ENCODE measurements around the gene DOCK1.

The DOCK1 gene

DNA sequence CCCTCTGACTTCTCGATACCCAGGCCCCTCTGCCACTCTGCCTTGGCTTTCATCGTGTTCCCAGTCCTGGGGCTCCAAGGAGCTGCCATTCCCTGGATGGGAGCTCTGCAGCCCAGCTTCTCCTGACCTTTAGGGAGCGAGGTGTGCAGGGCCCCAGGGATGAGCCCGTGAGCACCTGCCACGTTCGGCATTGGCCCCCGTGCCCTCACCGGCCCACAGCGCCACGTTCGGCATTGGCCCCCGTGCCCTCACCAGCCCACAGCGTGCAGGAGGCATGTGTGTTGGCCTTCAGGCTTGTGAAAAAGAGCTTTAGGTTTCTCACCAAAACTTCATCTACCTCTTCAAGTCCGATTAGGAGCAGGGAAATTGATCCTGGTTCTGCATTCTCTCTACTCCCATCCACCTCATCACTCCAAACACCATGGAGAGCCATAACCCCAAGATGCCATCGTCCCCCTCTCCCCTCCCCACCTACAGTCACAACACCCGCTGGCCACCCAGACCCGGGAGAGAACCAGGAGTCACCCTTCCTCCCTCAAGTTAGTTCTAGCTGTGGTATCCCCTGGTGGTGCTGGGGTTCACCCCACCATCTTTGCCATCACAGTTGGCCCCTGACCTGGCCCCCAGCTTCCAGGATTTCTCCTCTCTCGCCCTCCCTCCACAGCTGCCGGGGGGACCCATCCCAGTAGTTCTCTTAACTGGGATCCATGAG lies 524.5 kb downstream of the DOCK1 start:
- Histone ChIP-seq H3K4me2 (ENCODE audit: low read length) (no peak overlapping the region), H3K9ac (ENCODE audit: low read depth, low read length) (no peak overlapping the region), H3K27me3 (ENCODE audit: control insufficient read depth, insufficient read depth, low read length) (no peaks in the 10 kb centered on the region), H3K4me3 (ENCODE audit: low read length) (no peak overlapping the region), H3K36me3 (ENCODE audit: insufficient read depth, low read length) (peaks cover 19% of the 10 kb centered on the region), H3K9me3 (replicated peaks; ENCODE audit: low read length) (no peaks in the 10 kb centered on the region), H3K4me1 (ENCODE audit: control insufficient read depth, insufficient read depth, low read length) (peaks cover 4% of the 10 kb centered on the region)

DNA sequence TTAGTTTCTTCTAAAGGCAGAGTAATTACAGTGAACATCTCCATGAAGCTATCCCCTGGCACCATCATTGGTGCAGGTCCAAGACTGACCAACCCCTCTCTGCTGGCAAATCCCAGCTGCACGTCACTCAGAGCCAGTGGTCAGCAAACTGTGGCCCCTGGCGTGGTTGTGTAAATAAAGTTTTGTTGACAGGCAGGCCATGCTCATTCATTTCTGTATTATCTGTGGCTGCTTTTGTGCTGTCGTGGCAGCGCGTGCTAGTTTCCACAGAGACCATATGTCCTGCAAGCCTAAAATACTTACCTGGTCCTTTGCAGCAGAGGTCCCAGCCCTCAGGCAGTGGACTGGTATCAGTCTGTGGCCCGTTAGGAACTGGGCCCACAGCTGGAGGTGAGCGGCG lies 526.3 kb downstream of the DOCK1 start:
- Histone ChIP-seq H3K4me1 (ENCODE audit: control insufficient read depth, insufficient read depth, low read length) (no peaks in the 10 kb centered on the region), H3K36me3 (ENCODE audit: insufficient read depth, low read length) (peaks cover 10% of the 10 kb centered on the region), H3K9ac (ENCODE audit: low read depth, low read length) (no peak overlapping the region), H3K27me3 (ENCODE audit: control insufficient read depth, insufficient read depth, low read length) (no peaks in the 10 kb centered on the region), H3K4me2 (ENCODE audit: low read length) (no peak overlapping the region), H3K9me3 (replicated peaks; ENCODE audit: low read length) (no peaks in the 10 kb centered on the region), H3K4me3 (ENCODE audit: low read length) (no peak overlapping the region)

DNA sequence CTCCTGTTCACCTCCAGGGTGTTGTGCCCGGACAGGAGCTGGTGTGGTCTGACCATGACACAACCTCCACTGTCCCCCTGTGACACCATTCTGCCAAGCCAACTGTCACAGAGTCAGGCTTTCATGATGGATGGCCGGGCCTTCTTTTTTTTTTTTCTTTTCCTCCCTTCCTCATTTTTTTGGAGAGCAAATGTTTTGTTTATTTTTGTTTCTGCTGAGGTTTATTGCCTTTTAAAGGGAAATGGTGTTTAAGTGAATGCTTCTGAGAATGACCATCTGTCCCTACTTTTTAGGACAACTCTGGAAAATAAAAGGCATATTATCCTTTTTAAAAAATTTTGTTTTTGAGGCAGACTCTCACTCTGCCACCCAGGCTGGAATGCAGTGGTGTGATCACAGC lies 528.8 kb downstream of the DOCK1 start:
- H3K36me3 ChIP-seq (ENCODE audit: insufficient read depth, low read length), result no peaks in the 10 kb centered on the region
- no peak overlapping the region for H3K4me2 ChIP-seq (ENCODE audit: low read length)
- no peaks in the 10 kb centered on the region for H3K4me1 ChIP-seq (ENCODE audit: control insufficient read depth, insufficient read depth, low read length)
- no peaks in the 10 kb centered on the region for H3K9me3 ChIP-seq (replicated peaks; ENCODE audit: low read length)
- H3K4me3 ChIP-seq (ENCODE audit: low read length), result no peak overlapping the region
- no peaks in the 10 kb centered on the region for H3K27me3 ChIP-seq (ENCODE audit: control insufficient read depth, insufficient read depth, low read length)
- H3K9ac ChIP-seq (ENCODE audit: low read depth, low read length), result no peak overlapping the region

DNA sequence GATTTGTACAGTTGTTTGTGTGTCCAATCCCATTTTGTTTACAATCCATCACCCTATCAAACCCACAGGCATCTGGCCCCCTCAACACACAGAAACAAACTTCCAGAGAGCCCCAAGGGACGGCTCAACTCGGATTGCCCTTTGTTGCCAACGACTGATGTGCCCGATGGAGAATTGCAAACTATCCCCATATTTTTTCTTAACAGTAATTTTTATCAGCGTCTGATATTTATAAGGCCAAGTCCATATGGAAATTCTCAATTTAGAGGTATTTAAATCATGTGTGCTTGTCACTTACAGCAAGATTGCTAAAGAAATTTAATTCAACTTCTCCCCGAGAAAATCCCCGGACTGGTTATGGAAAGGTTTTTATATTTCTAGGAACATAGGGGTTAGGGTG lies 530.0 kb downstream of the DOCK1 start:
- Histone ChIP-seq H3K4me2 (ENCODE audit: low read length) (no peak overlapping the region), H3K9me3 (replicated peaks; ENCODE audit: low read length) (no peaks in the 10 kb centered on the region), H3K36me3 (ENCODE audit: insufficient read depth, low read length) (peaks cover 6% of the 10 kb centered on the region), H3K4me3 (ENCODE audit: low read length) (no peak overlapping the region), H3K27me3 (ENCODE audit: control insufficient read depth, insufficient read depth, low read length) (no peaks in the 10 kb centered on the region), H3K4me1 (ENCODE audit: control insufficient read depth, insufficient read depth, low read length) (no peaks in the 10 kb centered on the region), H3K9ac (ENCODE audit: low read depth, low read length) (no peak overlapping the region)

DNA sequence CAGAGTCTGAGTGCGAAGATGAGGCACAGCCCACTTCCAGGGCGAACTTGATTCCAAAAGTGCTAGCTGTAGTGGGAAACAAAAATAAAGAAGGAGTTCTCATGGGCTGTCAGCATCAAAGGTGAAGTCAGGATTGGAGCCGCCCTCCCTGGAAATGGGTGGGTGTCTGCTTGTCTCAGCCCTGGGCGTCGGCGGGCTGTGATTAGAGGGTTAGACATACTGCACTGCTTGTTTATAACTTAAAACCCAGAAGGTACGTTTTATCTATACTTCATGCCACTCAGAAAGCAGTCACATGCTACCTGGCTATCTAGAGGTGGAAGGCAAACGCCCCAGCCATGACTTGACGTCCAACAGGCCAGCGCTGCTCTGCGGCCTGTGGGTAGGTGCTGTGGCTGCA lies 535.1 kb downstream of the DOCK1 start:
- Histone ChIP-seq H3K4me3 (ENCODE audit: low read length) (no peak overlapping the region), H3K4me1 (ENCODE audit: control insufficient read depth, insufficient read depth, low read length) (no peaks in the 10 kb centered on the region), H3K4me2 (ENCODE audit: low read length) (no peak overlapping the region), H3K9ac (ENCODE audit: low read depth, low read length) (no peak overlapping the region), H3K36me3 (ENCODE audit: insufficient read depth, low read length) (peaks cover 20% of the 10 kb centered on the region), H3K27me3 (ENCODE audit: control insufficient read depth, insufficient read depth, low read length) (no peaks in the 10 kb centered on the region), H3K9me3 (replicated peaks; ENCODE audit: low read length) (no peaks in the 10 kb centered on the region)

DNA sequence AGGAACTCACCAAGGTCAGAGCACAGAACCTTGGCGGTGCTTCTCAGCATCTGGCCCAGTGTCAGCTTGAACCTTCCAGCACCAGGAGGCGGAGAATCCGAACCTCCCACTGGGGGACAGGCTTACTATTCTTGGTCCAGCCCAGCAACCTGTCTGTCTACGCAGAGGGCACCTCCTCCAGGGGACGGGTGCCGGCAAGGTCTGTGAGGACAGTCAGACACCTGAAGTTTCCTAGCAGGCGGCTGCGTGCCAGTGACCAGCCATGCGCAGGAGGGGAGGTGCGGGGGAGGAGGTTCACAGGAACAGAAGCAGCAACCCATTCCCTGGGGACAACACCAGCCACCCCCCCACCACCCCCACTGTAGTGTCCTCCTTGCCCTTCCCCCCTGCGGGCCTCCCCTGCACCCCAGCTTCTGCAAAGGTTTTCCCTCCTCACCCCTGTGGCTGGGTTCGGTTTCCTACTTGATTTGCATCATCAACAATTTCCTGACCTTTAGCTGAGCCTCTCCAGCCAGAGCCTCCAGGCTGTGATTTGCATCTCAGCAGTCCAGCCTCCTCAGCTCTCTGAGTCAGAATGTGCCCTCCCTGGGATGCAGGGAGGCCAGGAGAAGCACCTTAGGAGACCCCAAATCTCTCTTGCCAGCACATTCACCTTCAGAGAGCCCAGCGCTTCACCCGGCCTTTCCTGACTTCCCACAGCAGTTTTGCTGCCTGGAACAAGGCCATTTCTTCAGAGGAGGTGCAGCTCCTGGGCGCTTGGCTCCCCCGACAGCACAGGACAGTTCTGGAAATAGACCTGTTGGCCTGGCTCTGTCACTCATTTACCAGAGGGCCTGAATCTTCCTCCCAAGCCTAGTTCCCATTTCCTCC lies 536.4 kb downstream of the DOCK1 start:
- Histone ChIP-seq H3K4me1 (ENCODE audit: control insufficient read depth, insufficient read depth, low read length) (no peaks in the 10 kb centered on the region), H3K27me3 (ENCODE audit: control insufficient read depth, insufficient read depth, low read length) (no peaks in the 10 kb centered on the region), H3K9me3 (replicated peaks; ENCODE audit: low read length) (no peaks in the 10 kb centered on the region), H3K4me2 (ENCODE audit: low read length) (no peak overlapping the region), H3K4me3 (ENCODE audit: low read length) (no peak overlapping the region), H3K36me3 (ENCODE audit: insufficient read depth, low read length) (peaks cover 22% of the 10 kb centered on the region), H3K9ac (ENCODE audit: low read depth, low read length) (no peak overlapping the region)

DNA sequence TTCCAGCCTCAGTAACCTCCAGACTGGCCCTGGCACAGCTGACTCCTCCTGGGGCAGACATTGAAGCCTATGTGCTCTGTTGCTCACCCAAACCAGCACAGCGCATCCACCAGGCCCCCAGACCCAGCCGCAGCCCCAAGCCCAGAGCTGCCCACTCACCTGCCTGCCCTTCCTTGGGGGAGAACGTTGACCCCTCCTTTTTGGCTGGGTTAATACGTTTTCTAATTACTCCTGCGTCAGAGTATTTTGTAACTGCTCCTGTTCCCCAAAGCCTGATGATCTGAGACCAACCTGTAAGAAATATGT lies 536.9 kb downstream of the DOCK1 start:
- no peaks in the 10 kb centered on the region for H3K4me1 ChIP-seq (ENCODE audit: control insufficient read depth, insufficient read depth, low read length)
- H3K9me3 ChIP-seq (replicated peaks; ENCODE audit: low read length), result no peaks in the 10 kb centered on the region
- H3K36me3 ChIP-seq (ENCODE audit: insufficient read depth, low read length), result peaks cover 22% of the 10 kb centered on the region
- H3K4me2 ChIP-seq (ENCODE audit: low read length), result no peak overlapping the region
- no peaks in the 10 kb centered on the region for H3K27me3 ChIP-seq (ENCODE audit: control insufficient read depth, insufficient read depth, low read length)
- no peak overlapping the region for H3K4me3 ChIP-seq (ENCODE audit: low read length)
- H3K9ac ChIP-seq (ENCODE audit: low read depth, low read length), result no peak overlapping the region

DNA sequence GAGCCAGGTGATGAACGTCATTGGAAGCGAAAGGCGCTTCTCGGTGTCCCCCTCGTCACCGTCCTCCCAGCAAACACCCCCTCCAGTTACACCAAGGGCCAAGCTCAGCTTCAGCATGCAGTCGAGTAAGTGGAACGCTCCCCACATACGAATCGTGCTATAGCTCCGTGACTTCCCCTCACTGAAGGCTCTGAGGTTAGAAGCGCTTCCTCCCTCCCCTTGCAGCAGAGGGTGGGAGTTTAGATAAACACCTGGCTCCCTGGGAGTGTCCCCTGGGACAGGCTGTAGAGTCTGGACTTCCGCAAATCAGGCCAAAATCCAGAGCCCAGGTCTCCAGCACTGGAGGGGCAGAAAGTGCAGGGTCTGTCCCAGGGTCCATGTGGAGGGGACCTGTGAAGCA lies 538.9 kb downstream of the DOCK1 start:
- H3K4me2 ChIP-seq (ENCODE audit: low read length), result no peak overlapping the region
- no peak overlapping the region for H3K4me3 ChIP-seq (ENCODE audit: low read length)
- no peaks in the 10 kb centered on the region for H3K9me3 ChIP-seq (replicated peaks; ENCODE audit: low read length)
- H3K4me1 ChIP-seq (ENCODE audit: control insufficient read depth, insufficient read depth, low read length), result no peaks in the 10 kb centered on the region
- H3K27me3 ChIP-seq (ENCODE audit: control insufficient read depth, insufficient read depth, low read length), result no peaks in the 10 kb centered on the region
- peaks cover 29% of the 10 kb centered on the region for H3K36me3 ChIP-seq (ENCODE audit: insufficient read depth, low read length)
- H3K9ac ChIP-seq (ENCODE audit: low read depth, low read length), result no peak overlapping the region

DNA sequence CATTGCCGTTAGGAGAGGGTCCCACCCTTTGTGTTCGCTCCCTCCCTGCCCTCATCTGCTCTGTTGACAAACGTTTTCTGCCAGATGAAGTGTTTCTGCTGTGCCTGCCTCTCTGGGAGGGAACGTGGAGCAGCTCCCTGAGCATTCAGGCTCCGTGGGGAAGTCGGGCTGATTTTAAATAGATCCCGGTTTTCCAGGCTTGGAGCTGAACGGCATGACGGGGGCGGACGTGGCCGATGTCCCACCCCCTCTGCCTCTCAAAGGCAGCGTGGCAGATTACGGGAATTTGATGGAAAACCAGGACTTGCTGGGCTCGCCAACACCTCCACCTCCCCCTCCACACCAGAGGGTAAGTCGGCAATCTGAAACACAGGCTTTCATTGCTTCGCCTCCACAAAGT lies 542.0 kb downstream of the DOCK1 start:
- peaks cover 23% of the 10 kb centered on the region for H3K36me3 ChIP-seq (ENCODE audit: insufficient read depth, low read length)
- no peaks in the 10 kb centered on the region for H3K4me1 ChIP-seq (ENCODE audit: control insufficient read depth, insufficient read depth, low read length)
- H3K27me3 ChIP-seq (ENCODE audit: control insufficient read depth, insufficient read depth, low read length), result no peaks in the 10 kb centered on the region
- no peaks in the 10 kb centered on the region for H3K9me3 ChIP-seq (replicated peaks; ENCODE audit: low read length)
- no peak overlapping the region for H3K4me2 ChIP-seq (ENCODE audit: low read length)
- H3K4me3 ChIP-seq (ENCODE audit: low read length), result no peak overlapping the region
- H3K9ac ChIP-seq (ENCODE audit: low read depth, low read length), result no peak overlapping the region

DNA sequence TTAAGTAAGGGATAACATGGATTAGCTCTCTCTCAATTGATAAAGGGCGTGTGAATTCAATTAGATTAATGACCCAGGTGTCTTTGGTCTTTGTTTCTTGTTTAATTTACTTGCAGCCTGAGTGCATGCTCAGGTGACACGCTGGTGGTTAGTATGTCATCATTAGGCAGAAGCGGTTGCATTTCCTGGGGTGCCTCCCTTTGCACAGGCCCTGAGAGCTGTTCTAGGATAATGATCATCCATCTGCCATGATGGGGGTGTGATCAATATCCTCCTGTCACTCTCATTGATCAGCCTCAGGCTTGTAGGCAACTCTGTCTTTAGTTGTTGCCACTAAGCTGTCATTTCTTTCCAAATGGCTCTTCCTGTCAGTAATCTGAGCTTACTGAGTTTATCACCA lies 544.3 kb downstream of the DOCK1 start:
- Histone ChIP-seq H3K4me2 (ENCODE audit: low read length) (no peak overlapping the region), H3K4me1 (ENCODE audit: control insufficient read depth, insufficient read depth, low read length) (no peaks in the 10 kb centered on the region), H3K36me3 (ENCODE audit: insufficient read depth, low read length) (peaks cover 12% of the 10 kb centered on the region), H3K27me3 (ENCODE audit: control insufficient read depth, insufficient read depth, low read length) (no peaks in the 10 kb centered on the region), H3K4me3 (ENCODE audit: low read length) (no peak overlapping the region), H3K9me3 (replicated peaks; ENCODE audit: low read length) (no peaks in the 10 kb centered on the region), H3K9ac (ENCODE audit: low read depth, low read length) (no peak overlapping the region)

DNA sequence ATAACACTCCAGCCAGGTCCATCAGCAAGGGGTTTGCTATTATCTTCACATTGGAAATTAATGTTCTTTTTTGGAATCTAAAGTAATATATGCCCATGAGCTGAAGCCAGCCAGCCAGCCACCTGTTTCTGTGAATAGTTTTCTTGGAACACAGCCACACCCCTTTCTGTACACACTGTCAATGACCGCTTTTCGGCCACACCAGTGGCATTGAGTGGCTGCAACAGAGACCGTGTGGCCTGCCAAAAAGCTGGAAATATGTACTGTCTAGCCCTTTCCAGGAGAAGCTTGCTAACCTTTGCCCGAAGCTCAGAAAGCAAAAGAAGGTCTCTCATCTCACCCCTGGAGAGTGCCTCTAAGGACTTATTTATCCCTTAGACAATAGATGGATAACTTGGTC lies 545.4 kb downstream of the DOCK1 start:
- Histone ChIP-seq H3K9ac (ENCODE audit: low read depth, low read length) (no peak overlapping the region), H3K4me2 (ENCODE audit: low read length) (no peak overlapping the region), H3K4me1 (ENCODE audit: control insufficient read depth, insufficient read depth, low read length) (no peaks in the 10 kb centered on the region), H3K27me3 (ENCODE audit: control insufficient read depth, insufficient read depth, low read length) (no peaks in the 10 kb centered on the region), H3K4me3 (ENCODE audit: low read length) (no peak overlapping the region), H3K9me3 (replicated peaks; ENCODE audit: low read length) (no peaks in the 10 kb centered on the region), H3K36me3 (ENCODE audit: insufficient read depth, low read length) (peaks cover 9% of the 10 kb centered on the region)

DNA sequence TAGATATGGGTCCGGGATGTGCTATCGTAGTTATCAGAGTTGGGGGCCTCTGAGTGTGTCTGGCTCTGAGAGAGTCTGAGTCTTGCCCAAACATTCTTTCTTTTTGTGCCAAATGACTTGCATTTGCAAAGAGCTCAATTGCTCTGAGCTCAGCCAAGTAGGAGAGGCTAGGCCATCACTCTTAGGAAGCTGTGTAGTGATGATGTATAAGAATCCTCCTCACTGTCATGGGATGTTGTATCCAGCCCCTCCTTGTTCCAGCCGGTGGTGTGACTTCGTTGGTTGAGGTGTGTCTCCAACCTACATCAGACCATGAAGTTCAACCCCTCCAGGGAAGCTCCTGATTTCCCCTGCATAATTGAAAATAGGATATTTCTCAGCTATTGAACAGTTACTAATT lies 546.4 kb downstream of the DOCK1 start:
- no peak overlapping the region for H3K4me3 ChIP-seq (ENCODE audit: low read length)
- H3K4me2 ChIP-seq (ENCODE audit: low read length), result no peak overlapping the region
- H3K27me3 ChIP-seq (ENCODE audit: control insufficient read depth, insufficient read depth, low read length), result no peaks in the 10 kb centered on the region
- peaks cover 7% of the 10 kb centered on the region for H3K36me3 ChIP-seq (ENCODE audit: insufficient read depth, low read length)
- H3K9ac ChIP-seq (ENCODE audit: low read depth, low read length), result no peak overlapping the region
- H3K4me1 ChIP-seq (ENCODE audit: control insufficient read depth, insufficient read depth, low read length), result no peaks in the 10 kb centered on the region
- no peaks in the 10 kb centered on the region for H3K9me3 ChIP-seq (replicated peaks; ENCODE audit: low read length)

All from skeletal muscle satellite cell (primary cell).